Mesendoderm (in vitro differentiated cells): ENCODE results near the gene SFI1.

Source experiments
- DNase-seq: peaks from one replicate; pipeline ENCODE4 v3.0.0; 2013
- H2AK5ac ChIP-seq: 2 replicates; pipeline ENCODE4 v1.6.1; 2013; ENCODE audit warnings: low read length, inconsistent platforms
- H2BK120ac ChIP-seq: 2 replicates; pipeline ENCODE4 v1.6.1; 2013; ENCODE audit warnings: low read depth, mild to moderate bottlenecking, low read length, moderate library complexity, mixed read lengths
- H2BK15ac ChIP-seq: replicated peaks from 2 replicates; pipeline ENCODE4 v1.6.1; 2013; ENCODE audit warnings: low read depth, mild to moderate bottlenecking, moderate library complexity
- H2BK5ac ChIP-seq: 2 replicates; pipeline ENCODE4 v1.6.1; 2013; ENCODE audit warnings: low read length, inconsistent platforms
- H3K18ac ChIP-seq: 2 replicates; pipeline ENCODE4 v1.6.1; 2013; ENCODE audit warnings: mild to moderate bottlenecking, low read length, mixed read lengths
- H3K23ac ChIP-seq: one replicate; pipeline ENCODE4 v1.6.1; 2013; ENCODE audit warnings: low read length
- H3K27ac ChIP-seq: 2 replicates; pipeline ENCODE4 v1.5.1; 2013; ENCODE audit warnings: low read depth, mild to moderate bottlenecking, inconsistent platforms, low read length, moderate library complexity
- H3K27me3 ChIP-seq: 2 replicates; pipeline ENCODE4 v1.6.1; 2013; ENCODE audit warnings: low read length, control low read depth, mild to moderate bottlenecking, inconsistent platforms; ENCODE audit not compliant: insufficient read depth, poor library complexity
- H3K36me3 ChIP-seq: 2 replicates; pipeline ENCODE4 v1.6.1; 2013; ENCODE audit warnings: low read length, inconsistent platforms; ENCODE audit not compliant: control insufficient read depth, insufficient read depth
- H3K4ac ChIP-seq: one replicate; pipeline ENCODE4 v1.6.1; 2013; ENCODE audit warnings: low read depth, mild to moderate bottlenecking, low read length, moderate library complexity
- H3K4me1 ChIP-seq: 2 replicates; pipeline ENCODE4 v1.6.1; 2013; ENCODE audit warnings: low read depth, low read length, inconsistent platforms; ENCODE audit not compliant: control insufficient read depth
- H3K4me2 ChIP-seq: 2 replicates; pipeline ENCODE4 v1.6.1; 2013; ENCODE audit warnings: low read length
- H3K4me3 ChIP-seq: 2 replicates; pipeline ENCODE4 v1.5.1; 2013; ENCODE audit warnings: mild to moderate bottlenecking, low read length
- H3K56ac ChIP-seq: one replicate; pipeline ENCODE4 v1.6.1; 2013; ENCODE audit warnings: low read length
- H3K79me1 ChIP-seq: 2 replicates; pipeline ENCODE4 v1.6.1; 2013; ENCODE audit warnings: low read length, inconsistent platforms
- H3K79me2 ChIP-seq: 2 replicates; pipeline ENCODE4 v1.6.1; 2013; ENCODE audit warnings: mild to moderate bottlenecking, low read length; ENCODE audit not compliant: control insufficient read depth, insufficient read depth
- H3K9ac ChIP-seq: 2 replicates; pipeline ENCODE4 v1.6.1; 2013; ENCODE audit warnings: low read length, inconsistent platforms
- H4K5ac ChIP-seq: one replicate; pipeline ENCODE4 v1.6.1; 2013; ENCODE audit warnings: low read length
- H4K8ac ChIP-seq: one replicate; pipeline ENCODE4 v1.6.1; 2013; ENCODE audit warnings: low read depth, mild to moderate bottlenecking, control low read depth, low read length, moderate library complexity
- WGBS: extraction: QIAGEN DNeasy Blood & Tissue Kit; methylation state at CpG from one replicate; pipeline ENCODE4 v1.1.7; 2013; ENCODE audit warnings: low lambda C conversion rate, missing lambda C conversion rate; ENCODE audit not compliant: insufficient coverage; ENCODE audit errors: extremely low coverage; 5-methylcytosine and 5-hydroxymethylcytosine counted together

SFI1 gene

DNA sequence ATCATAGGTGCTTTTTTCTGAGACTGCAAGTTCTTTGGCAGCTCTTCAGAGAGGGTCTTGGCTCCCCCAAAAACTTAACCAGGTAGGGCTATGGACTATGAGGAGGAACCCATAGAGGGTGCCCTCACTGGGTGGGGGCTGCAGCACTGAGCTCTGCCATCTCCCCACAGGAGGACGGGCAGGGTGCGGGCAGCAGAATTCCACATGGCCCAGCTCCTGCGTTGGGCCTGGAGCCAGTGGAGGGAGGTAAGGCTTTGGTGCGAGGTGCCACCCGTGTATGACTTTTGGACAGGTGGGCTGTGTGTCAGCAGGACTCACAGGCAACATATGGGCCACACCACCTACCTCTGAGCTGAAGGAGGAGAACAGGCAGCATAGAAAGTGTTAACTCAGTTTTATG is 107.2 kb downstream of the SFI1 start:
- Histone ChIP-seq H3K79me2 (no peaks in the 10 kb centered on the region), H3K4me1 (no peaks in the 10 kb centered on the region), H3K4me2 (no peak overlapping the region), H3K36me3 (no peaks in the 10 kb centered on the region), H3K18ac (no peak overlapping the region), H3K27ac (no peak overlapping the region), H2BK120ac (no peak overlapping the region), H3K27me3 (no peaks in the 10 kb centered on the region), H3K4ac (no peak overlapping the region), H3K79me1 (no peaks in the 10 kb centered on the region), H2AK5ac (no peak overlapping the region), H4K5ac (no peak overlapping the region), H3K9ac (no peak overlapping the region), H3K23ac (no peak overlapping the region), H3K56ac (no peak overlapping the region), H4K8ac (no peak overlapping the region), H2BK15ac (no peak overlapping the region), H3K4me3 (no peak overlapping the region), H2BK5ac (no peak overlapping the region)
- DNase-seq: no peak
- WGBS: no CpG with 5 or more reads among the region's 5 CpGs

DNA sequence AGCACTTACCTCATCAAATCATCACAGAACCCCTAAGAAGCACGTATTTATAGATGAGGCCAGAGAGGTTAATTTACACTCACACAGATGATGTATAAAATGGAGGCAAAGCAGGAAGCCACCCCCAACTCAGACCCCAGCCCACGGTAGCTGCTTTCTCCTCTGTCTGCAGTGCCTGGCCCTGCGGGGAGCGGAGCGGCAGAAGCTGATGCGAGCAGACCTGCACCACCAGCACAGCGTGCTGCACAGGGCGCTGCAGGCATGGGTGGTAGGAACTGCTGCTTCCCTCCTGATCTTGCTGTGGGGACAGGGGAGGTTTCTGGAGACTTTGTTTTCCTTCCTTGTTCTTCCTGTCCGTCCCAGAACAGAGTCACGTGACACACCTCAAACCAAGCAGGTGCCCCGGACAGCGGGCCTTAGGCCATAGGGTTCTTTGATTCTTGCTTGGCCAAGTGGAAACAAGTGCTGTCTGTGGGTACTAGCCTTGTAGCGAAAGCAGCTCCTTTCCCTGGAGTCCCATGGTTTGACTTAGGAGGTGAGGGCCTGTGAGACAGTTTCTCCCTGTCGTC is 107.9 kb downstream of the SFI1 start:
- Histone ChIP-seq H4K5ac (no peak overlapping the region), H3K56ac (no peak overlapping the region), H3K9ac (no peak overlapping the region), H3K27me3 (no peaks in the 10 kb centered on the region), H4K8ac (no peak overlapping the region), H3K79me2 (no peaks in the 10 kb centered on the region), H3K27ac (no peak overlapping the region), H3K23ac (no peak overlapping the region), H3K4me1 (no peaks in the 10 kb centered on the region), H2BK5ac (no peak overlapping the region), H2BK120ac (no peak overlapping the region), H3K36me3 (no peaks in the 10 kb centered on the region), H2BK15ac (no peak overlapping the region), H3K4ac (no peak overlapping the region), H3K18ac (no peak overlapping the region), H3K4me2 (no peak overlapping the region), H3K4me3 (no peak overlapping the region), H3K79me1 (no peaks in the 10 kb centered on the region), H2AK5ac (no peak overlapping the region)
- no peak for DNase-seq
- no CpG with 5 or more reads among the region's 14 CpGs for WGBS

DNA sequence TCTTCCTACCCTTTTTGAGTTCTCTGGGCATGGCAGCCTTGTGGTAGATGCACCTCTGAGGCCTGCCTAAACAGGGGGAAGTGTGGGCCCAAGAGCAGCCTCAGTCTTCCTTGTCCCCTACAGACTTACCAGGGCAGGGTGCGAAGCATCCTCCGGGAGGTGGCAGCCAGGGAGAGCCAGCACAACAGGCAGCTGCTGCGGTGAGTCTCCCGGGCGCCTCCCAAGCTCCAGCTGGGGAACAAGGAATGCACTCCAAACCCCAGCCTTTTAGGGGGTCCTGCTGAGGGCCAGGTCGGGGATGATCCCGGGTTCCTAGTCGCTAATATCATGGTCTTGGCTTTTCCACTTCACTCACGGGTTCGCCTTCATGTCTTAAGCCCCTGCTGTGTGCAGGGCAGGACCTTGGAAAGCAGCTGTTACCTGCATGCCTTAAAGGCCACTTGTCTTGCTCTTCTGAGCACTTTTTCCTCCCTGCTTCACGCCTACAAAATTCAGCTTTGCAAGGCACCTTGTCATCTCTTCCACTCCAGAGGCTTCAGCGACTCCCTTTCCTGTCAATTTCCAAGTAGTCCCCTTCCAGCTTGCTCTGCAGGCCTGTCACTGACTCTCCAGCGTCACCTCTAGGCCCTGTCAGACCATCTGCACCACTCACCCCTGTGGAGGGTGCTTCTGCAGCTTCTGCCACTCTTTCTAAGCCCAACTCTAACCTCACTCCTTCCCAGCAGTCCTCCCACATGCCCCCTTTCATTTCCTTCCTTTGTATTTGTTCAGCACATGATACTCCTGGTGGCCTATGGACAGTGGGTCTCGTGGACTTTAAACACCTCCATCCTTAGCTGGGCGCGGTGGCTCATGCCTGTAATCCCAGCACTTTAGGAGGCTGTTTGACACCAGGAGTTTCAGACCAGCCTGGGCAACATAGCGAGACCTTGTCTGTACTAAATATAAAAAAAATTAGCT is 108.7 kb downstream of the SFI1 start:
- Histone ChIP-seq H3K4me2 (no peak overlapping the region), H3K27ac (no peak overlapping the region), H3K4ac (no peak overlapping the region), H2BK15ac (no peak overlapping the region), H2AK5ac (no peak overlapping the region), H3K4me1 (no peaks in the 10 kb centered on the region), H4K5ac (no peak overlapping the region), H3K4me3 (no peak overlapping the region), H2BK120ac (no peak overlapping the region), H3K23ac (no peak overlapping the region), H3K56ac (no peak overlapping the region), H3K18ac (no peak overlapping the region), H3K79me1 (no peaks in the 10 kb centered on the region), H2BK5ac (no peak overlapping the region), H4K8ac (no peak overlapping the region), H3K36me3 (no peaks in the 10 kb centered on the region), H3K9ac (no peak overlapping the region), H3K27me3 (no peaks in the 10 kb centered on the region), H3K79me2 (no peaks in the 10 kb centered on the region)
- DNase-seq: no peak
- WGBS: no CpG with 5 or more reads among the region's 17 CpGs

DNA sequence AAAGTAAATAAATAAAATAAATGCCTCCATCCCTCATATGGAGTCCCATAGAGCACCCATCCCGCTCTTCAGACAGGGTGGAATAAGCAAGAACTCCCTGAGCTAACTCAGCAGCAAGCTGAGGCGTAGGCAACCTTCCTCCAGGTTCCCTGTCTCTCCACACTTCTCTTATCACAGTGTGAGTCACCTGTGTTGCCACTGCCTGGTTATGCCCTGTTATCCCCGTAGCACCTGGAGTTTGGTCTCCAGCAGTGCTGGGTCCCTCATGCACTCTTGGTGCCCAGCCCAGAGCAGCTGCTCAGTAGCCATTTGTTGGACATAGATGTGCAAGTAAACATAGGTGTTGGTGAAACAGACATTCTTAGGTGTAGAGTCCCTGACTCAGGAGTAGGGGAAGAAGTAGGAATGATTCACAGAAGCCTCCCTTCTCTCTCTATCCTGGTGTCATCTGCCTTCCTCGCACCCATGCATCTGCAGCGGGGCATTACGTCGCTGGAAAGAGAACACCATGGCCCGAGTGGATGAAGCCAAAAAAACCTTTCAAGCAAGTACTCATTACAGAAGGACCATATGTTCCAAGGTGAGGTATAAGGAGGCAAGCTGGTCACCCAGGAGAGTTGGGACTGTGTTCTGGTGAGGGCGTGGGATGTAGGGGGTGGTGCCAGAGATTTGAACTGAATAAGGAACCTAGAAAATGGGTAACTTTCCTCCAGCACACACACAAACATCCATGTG is 109.7 kb downstream of the SFI1 start:
- H3K18ac ChIP-seq: no peak overlapping the region
- H3K4me2 ChIP-seq: no peak overlapping the region
- no peak overlapping the region for H2BK120ac ChIP-seq
- no peak overlapping the region for H4K8ac ChIP-seq
- H2BK15ac ChIP-seq: no peak overlapping the region
- no peak overlapping the region for H3K9ac ChIP-seq
- H3K56ac ChIP-seq: no peak overlapping the region
- no peak for DNase-seq
- no CpG with 5 or more reads among the region's 9 CpGs for WGBS
- no peaks in the 10 kb centered on the region for H3K4me1 ChIP-seq
- no peak overlapping the region for H3K27ac ChIP-seq
- H3K23ac ChIP-seq: no peak overlapping the region
- no peak overlapping the region for H3K4ac ChIP-seq
- no peak overlapping the region for H4K5ac ChIP-seq
- no peak overlapping the region for H2AK5ac ChIP-seq
- H3K36me3 ChIP-seq: no peaks in the 10 kb centered on the region
- H3K79me1 ChIP-seq: no peaks in the 10 kb centered on the region
- H3K27me3 ChIP-seq: no peaks in the 10 kb centered on the region
- no peak overlapping the region for H3K4me3 ChIP-seq
- no peak overlapping the region for H2BK5ac ChIP-seq
- H3K79me2 ChIP-seq: no peaks in the 10 kb centered on the region

DNA sequence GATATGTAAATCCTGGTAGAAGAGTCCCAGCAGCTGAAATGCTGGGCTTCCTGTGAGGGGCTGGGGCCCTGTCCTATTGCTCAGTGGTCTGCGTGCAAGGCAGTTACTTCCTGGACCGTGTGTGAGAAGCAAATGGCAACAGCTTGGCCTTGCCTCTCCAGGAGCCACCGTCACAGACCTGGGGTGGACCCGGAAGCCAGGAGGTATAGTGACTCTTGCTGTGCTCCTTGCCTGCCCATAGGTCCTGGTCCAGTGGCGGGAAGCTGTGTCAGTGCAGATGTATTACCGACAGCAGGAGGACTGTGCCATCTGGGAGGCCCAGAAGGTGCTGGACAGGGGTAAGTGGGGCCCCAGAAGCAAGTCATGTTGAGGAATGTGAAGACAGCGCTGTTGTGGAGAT is 111.4 kb downstream of the SFI1 start:
- Histone ChIP-seq H3K36me3 (no peaks in the 10 kb centered on the region), H3K23ac (no peak overlapping the region), H3K4me1 (no peaks in the 10 kb centered on the region), H3K56ac (no peak overlapping the region), H3K18ac (no peak overlapping the region), H3K4me3 (no peak overlapping the region), H4K8ac (no peak overlapping the region), H2AK5ac (no peak overlapping the region), H4K5ac (no peak overlapping the region), H3K79me2 (no peaks in the 10 kb centered on the region), H2BK5ac (no peak overlapping the region), H3K27ac (no peak overlapping the region), H3K9ac (no peak overlapping the region), H3K4me2 (no peak overlapping the region), H2BK120ac (no peak overlapping the region), H3K79me1 (no peaks in the 10 kb centered on the region), H3K4ac (no peak overlapping the region), H3K27me3 (no peaks in the 10 kb centered on the region), H2BK15ac (no peak overlapping the region)
- WGBS: no CpG with 5 or more reads among the region's 7 CpGs
- DNase-seq: no peak
